ENCODE measurements around the gene CELF4.

CELF4 gene

GRCh38 chr18:37450434-37451132, 115.0 kb downstream of the CELF4 start:
- no peak for TF ChIP-seq YY1 (IDR thresholded peaks at IDR 0.05; ENCODE audit: low read depth)
- no peak for TF ChIP-seq CEBPB (IDR thresholded peaks at IDR 0.05)
- TF ChIP-seq USF1 (IDR thresholded peaks at IDR 0.05): no peak
- no peak for TF ChIP-seq RAD21 (IDR thresholded peaks at IDR 0.05; ENCODE audit: low read depth)

- TF ChIP-seq TCF12 (IDR thresholded peaks at IDR 0.05; ENCODE audit: low read depth): no peak
- TF ChIP-seq TAF1 (IDR thresholded peaks at IDR 0.05; ENCODE audit: low read depth): no peak
- no peak for TF ChIP-seq CREB1 (IDR thresholded peaks at IDR 0.05; ENCODE audit: low read depth)
- no peak for TF ChIP-seq CEBPB (IDR thresholded peaks at IDR 0.05)
- no peak for TF ChIP-seq NFIC (IDR thresholded peaks at IDR 0.05)
- TF ChIP-seq FOXM1 (IDR thresholded peaks at IDR 0.05; ENCODE audit: borderline replicate concordance, low read depth): no peak
- no peak for TF ChIP-seq RAD21 (IDR thresholded peaks at IDR 0.05; ENCODE audit: low read depth)
- TF ChIP-seq EP300 (IDR thresholded peaks at IDR 0.05; ENCODE audit: borderline replicate concordance): no peak
- TF ChIP-seq MAX (IDR thresholded peaks at IDR 0.05): no peak
- no peak for TF ChIP-seq USF1 (IDR thresholded peaks at IDR 0.05)
- TF ChIP-seq ZBTB7A (IDR thresholded peaks at IDR 0.05; ENCODE audit: low read depth): no peak
- no peak for TF ChIP-seq YY1 (IDR thresholded peaks at IDR 0.05; ENCODE audit: low read depth)
- TF ChIP-seq REST (IDR thresholded peaks at IDR 0.05; ENCODE audit: low read depth): no peak
- no peak for TF ChIP-seq EGR1 (IDR thresholded peaks at IDR 0.05)
- no peak for TF ChIP-seq TEAD4 (IDR thresholded peaks at IDR 0.05)
These were observed 116.0 kb downstream of the CELF4 start for GRCh38 chr18:37449618-37450017.

- TF ChIP-seq YY1 (IDR thresholded peaks at IDR 0.05; ENCODE audit: low read depth): no peak
- TF ChIP-seq MAX (IDR thresholded peaks at IDR 0.05): no peak
- TF ChIP-seq TEAD4 (IDR thresholded peaks at IDR 0.05): no peak
- TF ChIP-seq REST (IDR thresholded peaks at IDR 0.05; ENCODE audit: low read depth): no peak
- TF ChIP-seq RAD21 (IDR thresholded peaks at IDR 0.05; ENCODE audit: low read depth): no peak
- no peak for TF ChIP-seq CREB1 (IDR thresholded peaks at IDR 0.05; ENCODE audit: low read depth)
- TF ChIP-seq TAF1 (IDR thresholded peaks at IDR 0.05; ENCODE audit: low read depth): no peak
These were observed 116.7 kb downstream of the CELF4 start for GRCh38 chr18:37448946-37449345.

GRCh38 chr18:37447962-37448888, 117.4 kb downstream of the CELF4 start:
- TF ChIP-seq REST (IDR thresholded peaks at IDR 0.05; ENCODE audit: low read depth) (no peak), FOXM1 (IDR thresholded peaks at IDR 0.05; ENCODE audit: borderline replicate concordance, low read depth) (no peak), EP300 (IDR thresholded peaks at IDR 0.05; ENCODE audit: borderline replicate concordance) (no peak), CREB1 (IDR thresholded peaks at IDR 0.05; ENCODE audit: low read depth) (no peak), EGR1 (IDR thresholded peaks at IDR 0.05) (no peak), TEAD4 (IDR thresholded peaks at IDR 0.05) (no peak), TAF1 (IDR thresholded peaks at IDR 0.05; ENCODE audit: low read depth) (no peak), YY1 (IDR thresholded peaks at IDR 0.05; ENCODE audit: low read depth) (no peak), NFIC (IDR thresholded peaks at IDR 0.05) (no peak), USF1 (IDR thresholded peaks at IDR 0.05) (no peak), RAD21 (IDR thresholded peaks at IDR 0.05; ENCODE audit: low read depth) (no peak), CEBPB (IDR thresholded peaks at IDR 0.05) (no peak), TCF12 (IDR thresholded peaks at IDR 0.05; ENCODE audit: low read depth) (no peak), ZBTB7A (IDR thresholded peaks at IDR 0.05; ENCODE audit: low read depth) (no peak), MAX (IDR thresholded peaks at IDR 0.05) (no peak)

Data from Ishikawa (cell line).